C1 segment of cervical spinal cord (tissue), 14 donors: ENCODE measurements around the gene STRA6.

Source experiments
- DNase-seq, 14 donors: peaks; one replicate each; lab custom pipeline; 2025; lab: John Stamatoyannopoulos, UW

The STRA6 gene

GRCh38 chr15:74132681-74133651 is 69.6 kb downstream of the STRA6 start:
- no peak for DNase-seq

- DNase-seq, result no peak
Measured at GRCh38 chr15:74131628-74132413, 70.8 kb downstream of the STRA6 start.

- DNase-seq, result no peak
Measured at GRCh38 chr15:74130849-74131627, 71.5 kb downstream of the STRA6 start.

GRCh38 chr15:74130155-74130848 is 72.3 kb downstream of the STRA6 start, which contains the start of gene ISLR2:
Gene ISLR2 (plus strand): TSS chr15:74130586. CDS start chr15:74132755, 2,169 bp downstream.
- DNase-seq, result no peak

- DNase-seq, result no peak
Measured at GRCh38 chr15:74129586-74130154, 72.9 kb downstream of the STRA6 start.
